HepG2 (cell line): ENCODE results near the gene ZNF747. TPM values are rescaled to one million over a fixed set of nuclear protein-coding genes. Genes with fewer than 3 reads are reported as not detected.
A peak's percentile ranks its signal among the peaks of the same experiment; 100 is the strongest.

Source experiments
- ARID5B ChIP-seq: IDR thresholded peaks from 2 replicates; pipeline ENCODE4 v1.4.0; 2020; ENCODE audit warnings: mild to moderate bottlenecking, missing genetic modification reagents
- ATF3 ChIP-seq: sonication (generic); formaldehyde crosslinking; IDR thresholded peaks from 2 replicates; pipeline ENCODE4 v1.4.0; 2020; ENCODE audit warnings: missing genetic modification reagents
- BRF2 ChIP-seq: sonication (generic); formaldehyde crosslinking; IDR thresholded peaks from 2 replicates; pipeline ENCODE4 v1.8.1; 2022; ENCODE audit warnings: mild to moderate bottlenecking, missing genetic modification reagents
- DNMT1 ChIP-seq: sonication (generic); formaldehyde crosslinking; IDR thresholded peaks from 2 replicates; pipeline ENCODE4 v1.5.1; 2020; ENCODE audit warnings: mild to moderate bottlenecking, missing genetic modification reagents
- HHEX ChIP-seq: IDR thresholded peaks from 2 replicates; pipeline ENCODE4 v1.6.1; 2016; ENCODE audit warnings: control low read depth
- IRF9 ChIP-seq: sonication (generic); formaldehyde crosslinking; IDR thresholded peaks from 2 replicates; pipeline ENCODE4 v1.8.0; 2022; ENCODE audit warnings: missing genetic modification reagents, mild to moderate bottlenecking, borderline replicate concordance
- MAFK ChIP-seq, 2 experiments: IDR thresholded peaks in 1 of 2; conservative IDR thresholded peaks in 1 of 2; 2 replicates each; pipeline ENCODE4 v1.6.1; 2011; ENCODE audit warnings: improper control_type of control experiment in 2 of 2, low read length in 2 of 2
- REXO4 ChIP-seq: sonication (generic); formaldehyde crosslinking; IDR thresholded peaks from 2 replicates; pipeline ENCODE4 v1.8.0; 2022; ENCODE audit warnings: missing genetic modification reagents, mild to moderate bottlenecking, borderline replicate concordance
- RFX5 ChIP-seq: IDR thresholded peaks from 2 replicates; pipeline ENCODE4 v1.6.1; 2011; ENCODE audit warnings: low read depth, low read length, improper control_type of control experiment
- RNF219 ChIP-seq: sonication (generic); formaldehyde crosslinking; IDR thresholded peaks from 2 replicates; pipeline ENCODE4 v1.5.0; 2020; ENCODE audit warnings: mild to moderate bottlenecking, missing genetic modification reagents
- SIX1 ChIP-seq: sonication (generic); formaldehyde crosslinking; IDR thresholded peaks from 2 replicates; pipeline ENCODE4 v1.4.0; 2020; ENCODE audit warnings: missing genetic modification reagents, borderline replicate concordance
- SRY ChIP-seq: sonication (generic); formaldehyde crosslinking; IDR thresholded peaks from 2 replicates; pipeline ENCODE4 v1.8.0; 2022; ENCODE audit warnings: mild to moderate bottlenecking, missing genetic modification reagents
- ZNF678 ChIP-seq: sonication (generic); formaldehyde crosslinking; IDR thresholded peaks from 2 replicates; pipeline ENCODE4 v1.4.0; 2020; ENCODE audit warnings: mild to moderate bottlenecking, missing genetic modification reagents
- polyA plus RNA-seq, 8 experiments: library from polyadenylated mRNA; depleted of rRNA in 3 of 8; stranded (reverse) in 7 of 8; unstranded in 1 of 8; fragments of >200 nt; fragmentation: Illumina TruSeq in 4 of 8; extraction: Trizol in 4 of 8; gene quantifications; 2 replicates each; pipeline versions ENCODE4 v1.2.1 to v1.2.3, GENCODE V29; 2011 to 2016; ENCODE audit warnings: low read depth in 4 of 8, missing spikeins in 1 of 8, mixed read lengths in 1 of 8; ENCODE audit not compliant: insufficient read depth in 1 of 8
- total RNA-seq, 5 experiments: library from RNA; depleted of rRNA; stranded (reverse); fragments of >200 nt; fragmentation: Illumina TruSeq; extraction: Trizol; gene quantifications; 2 replicates each; pipeline ENCODE4 v1.2.3, GENCODE V29; 2016; ENCODE audit warnings: low read depth in 1 of 5

The ZNF747 gene
- total and polyA plus RNA-seq, 2 of the 13 experiments (the other 11 are each of a cell fraction or from before 2014, with no cell fraction given): 7.2 to 10.2 TPM

GRCh38 chr16:30571445-30572322, 37.0 kb upstream of the ZNF747 start, which contains the start of gene ZNF688 (continued):
- TF ChIP-seq ARID5B (CRISPR knock-in tag) (no peak), IRF9 (CRISPR knock-in tag) (peak; percentile 92; the same call in 1 of the 2 replicates), RFX5 (no peak), SIX1 (CRISPR knock-in tag) (no peak), ZNF678 (CRISPR knock-in tag) (no peak), ATF3 (CRISPR knock-in tag) (no peak), SRY (CRISPR knock-in tag) (0 out of 2 replicates have a peak, but pooled peaks have one; percentile 64), BRF2 (no peak; the same call in 1 of the 2 replicates), HHEX (CRISPR knock-in tag) (no peak), DNMT1 (no peak), RNF219 (no peak), MAFK (conservative IDR thresholded peaks at IDR 0.05 in 1 of 2, IDR thresholded peaks at IDR 0.05 in 1 of 2; ENCODE audit: low read length in 2 of 2) (no peak), REXO4 (CRISPR knock-in tag) (no peak)
